ENCODE measurements around the gene RAD51C. TPM values are rescaled to one million over a fixed set of nuclear protein-coding genes. Genes with fewer than 3 reads are reported as not detected.

Gene RAD51C
- total RNA-seq, 1 experiment from 2014 or later: 15.2 TPM

DNA sequence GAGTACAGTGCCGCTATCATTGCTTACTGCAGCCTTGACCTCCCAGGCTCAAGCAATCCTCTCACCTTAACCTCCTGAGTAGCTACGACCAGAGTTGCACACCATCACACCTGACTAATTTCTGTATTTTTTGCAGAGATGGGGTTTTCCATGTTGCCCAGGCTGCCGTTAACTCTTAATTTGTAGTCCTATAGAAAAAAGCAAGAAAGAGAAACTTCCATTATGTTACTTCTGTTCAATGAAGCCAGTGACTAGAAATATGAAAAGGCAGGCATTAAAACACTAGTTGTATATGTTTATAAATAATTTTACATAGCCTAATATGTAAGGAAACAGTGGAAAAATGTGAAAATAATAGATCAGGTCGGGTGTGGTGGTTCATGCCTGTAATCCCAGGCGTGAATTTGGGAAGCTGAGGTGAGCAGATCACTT lies 9.7 kb downstream of the RAD51C start (continued):
- TF ChIP-seq ATF1 (CRISPR knock-in tag; IDR thresholded peaks at IDR 0.05): no peak
- TF ChIP-seq, protein P1, sequence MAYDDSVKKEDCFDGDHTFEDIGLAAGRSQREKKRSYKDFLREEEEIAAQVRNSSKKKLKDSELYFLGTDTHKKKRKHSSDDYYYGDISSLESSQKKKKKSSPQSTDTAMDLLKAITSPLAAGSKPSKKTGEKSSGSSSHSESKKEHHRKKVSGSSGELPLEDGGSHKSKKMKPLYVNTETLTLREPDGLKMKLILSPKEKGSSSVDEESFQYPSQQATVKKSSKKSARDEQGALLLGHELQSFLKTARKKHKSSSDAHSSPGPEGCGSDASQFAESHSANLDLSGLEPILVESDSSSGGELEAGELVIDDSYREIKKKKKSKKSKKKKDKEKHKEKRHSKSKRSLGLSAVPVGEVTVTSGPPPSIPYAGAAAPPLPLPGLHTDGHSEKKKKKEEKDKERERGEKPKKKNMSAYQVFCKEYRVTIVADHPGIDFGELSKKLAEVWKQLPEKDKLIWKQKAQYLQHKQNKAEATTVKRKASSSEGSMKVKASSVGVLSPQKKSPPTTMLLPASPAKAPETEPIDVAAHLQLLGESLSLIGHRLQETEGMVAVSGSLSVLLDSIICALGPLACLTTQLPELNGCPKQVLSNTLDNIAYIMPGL (CRISPR knock-in tag; IDR thresholded peaks at IDR 0.05): no peak
- TF ChIP-seq, protein P2, sequence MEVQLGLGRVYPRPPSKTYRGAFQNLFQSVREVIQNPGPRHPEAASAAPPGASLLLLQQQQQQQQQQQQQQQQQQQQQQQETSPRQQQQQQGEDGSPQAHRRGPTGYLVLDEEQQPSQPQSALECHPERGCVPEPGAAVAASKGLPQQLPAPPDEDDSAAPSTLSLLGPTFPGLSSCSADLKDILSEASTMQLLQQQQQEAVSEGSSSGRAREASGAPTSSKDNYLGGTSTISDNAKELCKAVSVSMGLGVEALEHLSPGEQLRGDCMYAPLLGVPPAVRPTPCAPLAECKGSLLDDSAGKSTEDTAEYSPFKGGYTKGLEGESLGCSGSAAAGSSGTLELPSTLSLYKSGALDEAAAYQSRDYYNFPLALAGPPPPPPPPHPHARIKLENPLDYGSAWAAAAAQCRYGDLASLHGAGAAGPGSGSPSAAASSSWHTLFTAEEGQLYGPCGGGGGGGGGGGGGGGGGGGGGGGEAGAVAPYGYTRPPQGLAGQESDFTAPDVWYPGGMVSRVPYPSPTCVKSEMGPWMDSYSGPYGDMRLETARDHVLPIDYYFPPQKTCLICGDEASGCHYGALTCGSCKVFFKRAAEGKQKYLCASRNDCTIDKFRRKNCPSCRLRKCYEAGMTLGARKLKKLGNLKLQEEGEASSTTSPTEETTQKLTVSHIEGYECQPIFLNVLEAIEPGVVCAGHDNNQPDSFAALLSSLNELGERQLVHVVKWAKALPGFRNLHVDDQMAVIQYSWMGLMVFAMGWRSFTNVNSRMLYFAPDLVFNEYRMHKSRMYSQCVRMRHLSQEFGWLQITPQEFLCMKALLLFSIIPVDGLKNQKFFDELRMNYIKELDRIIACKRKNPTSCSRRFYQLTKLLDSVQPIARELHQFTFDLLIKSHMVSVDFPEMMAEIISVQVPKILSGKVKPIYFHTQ (CRISPR knock-in tag; IDR thresholded peaks at IDR 0.05): no peak

DNA sequence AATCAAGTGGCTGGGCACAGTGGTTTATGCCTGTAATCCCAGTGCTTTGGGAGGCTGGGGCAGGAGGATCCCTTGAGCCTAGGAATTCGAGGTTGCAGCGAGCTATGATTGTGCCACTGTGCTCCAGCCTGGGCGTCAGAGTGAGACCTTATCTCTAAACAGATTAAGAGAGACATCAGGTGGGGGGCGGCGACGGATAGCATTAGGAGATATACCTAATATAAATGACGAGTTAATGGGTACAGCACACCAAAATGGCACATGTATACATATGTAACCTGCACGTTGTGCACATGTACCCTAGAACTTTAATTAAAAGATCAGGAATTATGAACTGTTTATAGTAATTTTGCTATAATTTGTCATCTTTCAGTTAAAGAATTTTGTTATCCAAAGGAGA lies 10.3 kb downstream of the RAD51C start:
- no peak for TF ChIP-seq ZNF317 (CRISPR knock-in tag; IDR thresholded peaks at IDR 0.05; ENCODE audit: borderline replicate concordance, low read depth)
- TF ChIP-seq TEAD1 (CRISPR knock-in tag; IDR thresholded peaks at IDR 0.05): no peak
- TF ChIP-seq, protein P3, sequence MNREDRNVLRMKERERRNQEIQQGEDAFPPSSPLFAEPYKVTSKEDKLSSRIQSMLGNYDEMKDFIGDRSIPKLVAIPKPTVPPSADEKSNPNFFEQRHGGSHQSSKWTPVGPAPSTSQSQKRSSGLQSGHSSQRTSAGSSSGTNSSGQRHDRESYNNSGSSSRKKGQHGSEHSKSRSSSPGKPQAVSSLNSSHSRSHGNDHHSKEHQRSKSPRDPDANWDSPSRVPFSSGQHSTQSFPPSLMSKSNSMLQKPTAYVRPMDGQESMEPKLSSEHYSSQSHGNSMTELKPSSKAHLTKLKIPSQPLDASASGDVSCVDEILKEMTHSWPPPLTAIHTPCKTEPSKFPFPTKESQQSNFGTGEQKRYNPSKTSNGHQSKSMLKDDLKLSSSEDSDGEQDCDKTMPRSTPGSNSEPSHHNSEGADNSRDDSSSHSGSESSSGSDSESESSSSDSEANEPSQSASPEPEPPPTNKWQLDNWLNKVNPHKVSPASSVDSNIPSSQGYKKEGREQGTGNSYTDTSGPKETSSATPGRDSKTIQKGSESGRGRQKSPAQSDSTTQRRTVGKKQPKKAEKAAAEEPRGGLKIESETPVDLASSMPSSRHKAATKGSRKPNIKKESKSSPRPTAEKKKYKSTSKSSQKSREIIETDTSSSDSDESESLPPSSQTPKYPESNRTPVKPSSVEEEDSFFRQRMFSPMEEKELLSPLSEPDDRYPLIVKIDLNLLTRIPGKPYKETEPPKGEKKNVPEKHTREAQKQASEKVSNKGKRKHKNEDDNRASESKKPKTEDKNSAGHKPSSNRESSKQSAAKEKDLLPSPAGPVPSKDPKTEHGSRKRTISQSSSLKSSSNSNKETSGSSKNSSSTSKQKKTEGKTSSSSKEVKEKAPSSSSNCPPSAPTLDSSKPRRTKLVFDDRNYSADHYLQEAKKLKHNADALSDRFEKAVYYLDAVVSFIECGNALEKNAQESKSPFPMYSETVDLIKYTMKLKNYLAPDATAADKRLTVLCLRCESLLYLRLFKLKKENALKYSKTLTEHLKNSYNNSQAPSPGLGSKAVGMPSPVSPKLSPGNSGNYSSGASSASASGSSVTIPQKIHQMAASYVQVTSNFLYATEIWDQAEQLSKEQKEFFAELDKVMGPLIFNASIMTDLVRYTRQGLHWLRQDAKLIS (CRISPR knock-in tag; IDR thresholded peaks at IDR 0.05; ENCODE audit: borderline replicate concordance): no peak
- TF ChIP-seq, protein P4, sequence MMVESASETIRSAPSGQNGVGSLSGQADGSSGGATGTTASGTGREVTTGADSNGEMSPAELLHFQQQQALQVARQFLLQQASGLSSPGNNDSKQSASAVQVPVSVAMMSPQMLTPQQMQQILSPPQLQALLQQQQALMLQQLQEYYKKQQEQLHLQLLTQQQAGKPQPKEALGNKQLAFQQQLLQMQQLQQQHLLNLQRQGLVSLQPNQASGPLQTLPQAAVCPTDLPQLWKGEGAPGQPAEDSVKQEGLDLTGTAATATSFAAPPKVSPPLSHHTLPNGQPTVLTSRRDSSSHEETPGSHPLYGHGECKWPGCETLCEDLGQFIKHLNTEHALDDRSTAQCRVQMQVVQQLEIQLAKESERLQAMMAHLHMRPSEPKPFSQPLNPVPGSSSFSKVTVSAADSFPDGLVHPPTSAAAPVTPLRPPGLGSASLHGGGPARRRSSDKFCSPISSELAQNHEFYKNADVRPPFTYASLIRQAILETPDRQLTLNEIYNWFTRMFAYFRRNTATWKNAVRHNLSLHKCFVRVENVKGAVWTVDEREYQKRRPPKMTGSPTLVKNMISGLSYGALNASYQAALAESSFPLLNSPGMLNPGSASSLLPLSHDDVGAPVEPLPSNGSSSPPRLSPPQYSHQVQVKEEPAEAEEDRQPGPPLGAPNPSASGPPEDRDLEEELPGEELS (CRISPR knock-in tag; IDR thresholded peaks at IDR 0.05): no peak
- TF ChIP-seq JAZF1 (CRISPR knock-in tag; IDR thresholded peaks at IDR 0.05): no peak
- peaks cover 7% of the 10 kb centered on the region; the same call in 1 of the 2 replicates for H3K9me3 Mint-ChIP-seq
- no peaks in the 10 kb centered on the region for H3K27me3 Mint-ChIP-seq (ENCODE audit: low read depth)
- H3K36me3 Mint-ChIP-seq: peaks cover 11% of the 10 kb centered on the region
- no peak overlapping the region for H3K4me3 Mint-ChIP-seq
- H3K4me1 Mint-ChIP-seq: no peaks in the 10 kb centered on the region
- ATAC-seq (no peak), DNase-seq (ENCODE audit: low spot score) (no peak)
- POLR2A ChIA-PET: interaction anchor here (0.6 kb wide), 1 partner anchor 56 kb away, joined by 3 read pairs; no protein-coding TSS in a partner anchor
- CTCF ChIA-PET: no interaction called here
- H3K27ac Mint-ChIP-seq: no peak overlapping the region

DNA sequence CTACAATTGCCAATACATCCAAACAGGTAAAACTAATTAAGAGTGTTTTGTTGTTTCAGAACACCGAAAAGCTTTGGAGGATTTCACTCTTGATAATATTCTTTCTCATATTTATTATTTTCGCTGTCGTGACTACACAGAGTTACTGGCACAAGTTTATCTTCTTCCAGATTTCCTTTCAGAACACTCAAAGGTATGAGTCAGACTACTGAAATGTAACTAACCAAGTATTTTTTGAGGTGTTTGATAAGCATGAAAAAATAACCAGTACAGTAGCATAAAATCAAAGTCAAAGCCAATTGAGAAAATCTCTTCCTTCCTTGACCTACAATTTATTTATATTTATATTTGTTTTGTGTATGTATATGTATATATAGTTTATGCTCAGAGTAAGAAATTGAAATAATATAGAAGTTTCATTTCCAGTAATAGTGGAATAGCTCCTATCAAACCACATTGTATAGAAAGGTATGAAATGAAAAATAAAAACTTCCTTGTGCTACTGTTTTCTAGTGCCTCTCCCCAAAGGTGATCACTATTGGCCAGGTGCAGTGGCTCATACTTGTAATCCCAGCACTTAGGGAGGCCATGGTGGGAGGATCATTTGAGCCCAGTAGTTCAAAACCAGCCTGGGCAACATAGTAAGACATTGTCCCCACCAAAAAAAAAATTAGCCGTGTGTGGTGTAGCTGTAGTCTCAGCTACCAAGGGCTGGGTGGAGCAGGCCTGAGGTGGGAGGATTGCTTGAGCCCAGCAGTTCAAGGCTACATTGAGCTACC lies 10.9 kb downstream of the RAD51C start:
- ChIA-PET CTCF (interaction anchor here (0.6 kb wide), 1 partner anchor 1106 kb away, joined by 3 read pairs; no protein-coding TSS in a partner anchor), POLR2A (no interaction called here)
- no peak overlapping the region for H3K4me3 Mint-ChIP-seq
- peaks cover 11% of the 10 kb centered on the region for H3K36me3 Mint-ChIP-seq
- no peaks in the 10 kb centered on the region for H3K4me1 Mint-ChIP-seq
- DNase-seq (ENCODE audit: low spot score) (no peak), ATAC-seq (no peak)
- peaks cover 7% of the 10 kb centered on the region; the same call in 1 of the 2 replicates for H3K9me3 Mint-ChIP-seq
- H3K27ac Mint-ChIP-seq: no peak overlapping the region
- H3K27me3 Mint-ChIP-seq (ENCODE audit: low read depth): no peaks in the 10 kb centered on the region
- TF ChIP-seq CBFB (CRISPR knock-in tag; IDR thresholded peaks at IDR 0.05; ENCODE audit: low read depth) (no peak), SOX15 (CRISPR knock-in tag; IDR thresholded peaks at IDR 0.05) (no peak), FOXK1 (CRISPR knock-in tag; IDR thresholded peaks at IDR 0.05) (no peak), OVOL2 (CRISPR knock-in tag; IDR thresholded peaks at IDR 0.05; ENCODE audit: borderline replicate concordance) (no peak), ZNF317 (CRISPR knock-in tag; IDR thresholded peaks at IDR 0.05; ENCODE audit: borderline replicate concordance, low read depth) (no peak)
- TF ChIP-seq, protein P5, sequence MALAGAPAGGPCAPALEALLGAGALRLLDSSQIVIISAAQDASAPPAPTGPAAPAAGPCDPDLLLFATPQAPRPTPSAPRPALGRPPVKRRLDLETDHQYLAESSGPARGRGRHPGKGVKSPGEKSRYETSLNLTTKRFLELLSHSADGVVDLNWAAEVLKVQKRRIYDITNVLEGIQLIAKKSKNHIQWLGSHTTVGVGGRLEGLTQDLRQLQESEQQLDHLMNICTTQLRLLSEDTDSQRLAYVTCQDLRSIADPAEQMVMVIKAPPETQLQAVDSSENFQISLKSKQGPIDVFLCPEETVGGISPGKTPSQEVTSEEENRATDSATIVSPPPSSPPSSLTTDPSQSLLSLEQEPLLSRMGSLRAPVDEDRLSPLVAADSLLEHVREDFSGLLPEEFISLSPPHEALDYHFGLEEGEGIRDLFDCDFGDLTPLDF (CRISPR knock-in tag; IDR thresholded peaks at IDR 0.05): no peak
- TF ChIP-seq, protein P6, sequence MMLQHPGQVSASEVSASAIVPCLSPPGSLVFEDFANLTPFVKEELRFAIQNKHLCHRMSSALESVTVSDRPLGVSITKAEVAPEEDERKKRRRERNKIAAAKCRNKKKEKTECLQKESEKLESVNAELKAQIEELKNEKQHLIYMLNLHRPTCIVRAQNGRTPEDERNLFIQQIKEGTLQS (CRISPR knock-in tag; conservative IDR thresholded peaks at IDR 0.05): no peak
- TF ChIP-seq, protein P7, sequence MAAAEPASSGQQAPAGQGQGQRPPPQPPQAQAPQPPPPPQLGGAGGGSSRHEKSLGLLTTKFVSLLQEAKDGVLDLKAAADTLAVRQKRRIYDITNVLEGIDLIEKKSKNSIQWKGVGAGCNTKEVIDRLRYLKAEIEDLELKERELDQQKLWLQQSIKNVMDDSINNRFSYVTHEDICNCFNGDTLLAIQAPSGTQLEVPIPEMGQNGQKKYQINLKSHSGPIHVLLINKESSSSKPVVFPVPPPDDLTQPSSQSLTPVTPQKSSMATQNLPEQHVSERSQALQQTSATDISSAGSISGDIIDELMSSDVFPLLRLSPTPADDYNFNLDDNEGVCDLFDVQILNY (CRISPR knock-in tag; IDR thresholded peaks at IDR 0.05): no peak
- TF ChIP-seq, protein P8, sequence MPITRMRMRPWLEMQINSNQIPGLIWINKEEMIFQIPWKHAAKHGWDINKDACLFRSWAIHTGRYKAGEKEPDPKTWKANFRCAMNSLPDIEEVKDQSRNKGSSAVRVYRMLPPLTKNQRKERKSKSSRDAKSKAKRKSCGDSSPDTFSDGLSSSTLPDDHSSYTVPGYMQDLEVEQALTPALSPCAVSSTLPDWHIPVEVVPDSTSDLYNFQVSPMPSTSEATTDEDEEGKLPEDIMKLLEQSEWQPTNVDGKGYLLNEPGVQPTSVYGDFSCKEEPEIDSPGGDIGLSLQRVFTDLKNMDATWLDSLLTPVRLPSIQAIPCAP (CRISPR knock-in tag; IDR thresholded peaks at IDR 0.05): no peak
